PC-9 (cell line): Measurements from ENCODE around the gene RAB3C. TPM values are rescaled to one million over a fixed set of nuclear protein-coding genes. Genes with fewer than 3 reads are reported as not detected.

Source experiments
- BruUV-seq: library from RNA; stranded (reverse); fragments of 400-500 nt; replicated peaks from 2 replicates; lab custom pipeline; 2021; lab: Mats Ljungman, UMichigan
- CTCF ChIA-PET: fragments of 300-600 bp; sonication (Branson Sonifier 250); formaldehyde crosslinking; loops from one replicate; lab custom pipeline; 2022; ENCODE audit warnings: antibody characterized with exemption; lab: Charles Lee
- POLR2A ChIA-PET: fragments of 300-600 bp; sonication (Branson Sonifier 250); formaldehyde crosslinking; loops from one replicate; lab custom pipeline; 2022; ENCODE audit warnings: antibody characterized with exemption; ENCODE audit not compliant: unreplicated experiment; lab: Charles Lee
- DNase-seq, 2 experiments: peaks; one replicate each; pipeline versions ENCODE4 v3.0.0 to v3.0.0-alpha.2; 2015 to 2022; ENCODE audit warnings: mixed read lengths in 1 of 2
- H2AFZ ChIP-seq: fragments of 200-600 bp; sonication (generic); 2 replicates; pipeline ENCODE4 v1.8.1; 2017; ENCODE audit warnings: antibody characterized with exemption
- H3F3A ChIP-seq: fragments of 200-600 bp; sonication (generic); 2 replicates; pipeline ENCODE4 v1.8.1; 2017; ENCODE audit warnings: antibody characterized with exemption, mild to moderate bottlenecking, low read depth; ENCODE audit not compliant: insufficient read depth
- H3K27ac ChIP-seq: fragments of 200-600 bp; sonication (generic); 2 replicates; pipeline ENCODE4 v1.6.1; 2016; ENCODE audit warnings: mixed run types
- H3K27me3 ChIP-seq: fragments of 200-600 bp; sonication (generic); 2 replicates; pipeline ENCODE4 v1.6.1; 2016; ENCODE audit warnings: low read depth, mixed run types; ENCODE audit not compliant: insufficient read depth
- H3K36me3 ChIP-seq: fragments of 200-600 bp; sonication (generic); 2 replicates; pipeline ENCODE4 v1.6.1; 2016; ENCODE audit warnings: low read depth, mixed run types
- H3K4me1 ChIP-seq: fragments of 200-600 bp; sonication (generic); replicated peaks from 2 replicates; pipeline ENCODE4 v1.6.1; 2016; ENCODE audit warnings: mixed run types; ENCODE audit not compliant: insufficient read depth
- H3K4me2 ChIP-seq: fragments of 200-600 bp; sonication (generic); 2 replicates; pipeline ENCODE4 v1.6.1; 2017; ENCODE audit warnings: mixed run types
- H3K4me3 ChIP-seq: fragments of 200-600 bp; sonication (generic); 2 replicates; pipeline ENCODE4 v1.6.1; 2016; ENCODE audit warnings: mixed run types
- H3K79me2 ChIP-seq: fragments of 200-600 bp; sonication (generic); 2 replicates; pipeline ENCODE4 v1.6.1; 2017; ENCODE audit warnings: low read depth, mixed run types
- H3K9me2 ChIP-seq: fragments of 200-600 bp; sonication (generic); 2 replicates; pipeline ENCODE4 v1.8.1; 2017; ENCODE audit warnings: mild to moderate bottlenecking; ENCODE audit not compliant: insufficient read depth
- H3K9me3 ChIP-seq: fragments of 200-600 bp; sonication (generic); 2 replicates; pipeline ENCODE4 v1.8.1; 2016; ENCODE audit warnings: low read depth; ENCODE audit not compliant: insufficient read depth
- H4K20me1 ChIP-seq: fragments of 200-600 bp; sonication (generic); 2 replicates; pipeline ENCODE4 v1.8.1; 2017; ENCODE audit not compliant: insufficient read depth
- CTCF ChIP-seq: fragments of 200-600 bp; sonication (generic); conservative IDR thresholded peaks from 2 replicates; pipeline ENCODE4 v1.6.1; 2017; ENCODE audit warnings: mixed run types, antibody characterized with exemption, mild to moderate bottlenecking, moderate library complexity
- EZH2 ChIP-seq: fragments of 200-600 bp; sonication (generic); IDR thresholded peaks from 2 replicates; pipeline ENCODE4 v1.8.0; 2017; ENCODE audit warnings: antibody characterized with exemption, low read depth
- intact Hi-C: fragments of 100-400 bp; cut with micrococcal nuclease; formaldehyde crosslinking; loops from one replicate; pipeline ENCODE4 v1.10.0; 2022; ENCODE audit not compliant: unreplicated experiment
- total RNA-seq: library from RNA; stranded (reverse); gene quantifications from 2 replicates; pipeline ENCODE4 v1.2.3, GENCODE V29; 2021

RAB3C gene
- total RNA-seq, 1 experiment from 2014 or later: not detected

GRCh38 chr5:58640011-58640410 is 57.1 kb downstream of the RAB3C start:
- Histone ChIP-seq H4K20me1 (no peaks in the 10 kb centered on the region; the same call in 1 of the 2 replicates), H3K9me3 (no peaks in the 10 kb centered on the region), H3K36me3 (no peaks in the 10 kb centered on the region), H3K27ac (no peak overlapping the region), H3K4me2 (no peak overlapping the region), H3K27me3 (0 out of 2 replicates have a peak, but pooled peaks cover 3% of the 10 kb centered on the region), H2AFZ (no peak overlapping the region), H3K4me1 (no peaks in the 10 kb centered on the region), H3K79me2 (no peaks in the 10 kb centered on the region), H3K4me3 (no peak overlapping the region), H3K9me2 (no peaks in the 10 kb centered on the region), H3F3A (no peaks in the 10 kb centered on the region)
- no peak for TF ChIP-seq EZH2
- intact Hi-C loops: no loop called here
- no TSS peak for BruUV-seq
- ChIA-PET CTCF (no interaction called here), POLR2A (no interaction called here)
- DNase-seq: no peak

GRCh38 chr5:58641533-58641932 is 58.7 kb downstream of the RAB3C start:
- ChIA-PET CTCF (no interaction called here), POLR2A (no interaction called here)
- H4K20me1 ChIP-seq: no peaks in the 10 kb centered on the region
- TF ChIP-seq CTCF (no peak), EZH2 (no peak)
- H3K79me2 ChIP-seq: no peaks in the 10 kb centered on the region
- H3K27ac ChIP-seq: no peak overlapping the region
- no TSS peak for BruUV-seq
- H3K4me3 ChIP-seq: no peak overlapping the region
- H3K4me1 ChIP-seq: no peaks in the 10 kb centered on the region
- H3K9me2 ChIP-seq: no peaks in the 10 kb centered on the region
- no peaks in the 10 kb centered on the region for H3F3A ChIP-seq
- no peak overlapping the region for H3K4me2 ChIP-seq
- DNase-seq: no peak
- H3K36me3 ChIP-seq: no peaks in the 10 kb centered on the region
- H3K9me3 ChIP-seq: no peaks in the 10 kb centered on the region
- H3K27me3 ChIP-seq: 0 out of 2 replicates have a peak, but pooled peaks cover 3% of the 10 kb centered on the region
- H2AFZ ChIP-seq: no peak overlapping the region
- intact Hi-C loops: no loop called here

GRCh38 chr5:58648846-58649245 is 66.0 kb downstream of the RAB3C start:
- TF ChIP-seq EZH2 (no peak), CTCF (no peak)
- Histone ChIP-seq H3K27ac (no peak overlapping the region), H3K4me1 (no peaks in the 10 kb centered on the region), H4K20me1 (no peaks in the 10 kb centered on the region), H3K4me2 (no peak overlapping the region), H3K79me2 (no peaks in the 10 kb centered on the region), H3K9me2 (no peaks in the 10 kb centered on the region), H3K9me3 (no peaks in the 10 kb centered on the region), H2AFZ (no peak overlapping the region), H3K4me3 (no peak overlapping the region), H3F3A (no peaks in the 10 kb centered on the region), H3K27me3 (no peaks in the 10 kb centered on the region), H3K36me3 (no peaks in the 10 kb centered on the region)
- CTCF ChIA-PET: no interaction called here
- no TSS peak for BruUV-seq
- no peak for DNase-seq
- POLR2A ChIA-PET: no interaction called here
- intact Hi-C loops: no loop called here

- no peaks in the 10 kb centered on the region for H3K36me3 ChIP-seq
- DNase-seq: no peak
- H3K4me3 ChIP-seq: no peak overlapping the region
- H3K9me3 ChIP-seq: no peaks in the 10 kb centered on the region
- no TSS peak for BruUV-seq
- H3K4me2 ChIP-seq: no peak overlapping the region
- no peak overlapping the region for H2AFZ ChIP-seq
- no peaks in the 10 kb centered on the region for H3K9me2 ChIP-seq
- H3F3A ChIP-seq: no peaks in the 10 kb centered on the region
- TF ChIP-seq EZH2: no peak
- TF ChIP-seq CTCF: no peak
- intact Hi-C loops: no loop called here
- H3K27ac ChIP-seq: no peak overlapping the region
- no peaks in the 10 kb centered on the region for H3K79me2 ChIP-seq
- POLR2A ChIA-PET: interaction anchor here (0.5 kb wide), 1 partner anchor 25 kb away, joined by 14 read pairs; no protein-coding TSS in a partner anchor
- H4K20me1 ChIP-seq: no peaks in the 10 kb centered on the region
- CTCF ChIA-PET: no interaction called here
- H3K4me1 ChIP-seq: no peaks in the 10 kb centered on the region
- no peaks in the 10 kb centered on the region for H3K27me3 ChIP-seq
Measured at GRCh38 chr5:58649716-58650115, 66.8 kb downstream of the RAB3C start.
